Loucy (cell line): ENCODE results near the gene KRT86.

Experiments
- H2AFZ ChIP-seq: fragments of 200-600 bp; sonication (generic); 2 replicates; pipeline ENCODE4 v1.6.0; 2016; ENCODE audit warnings: antibody characterized with exemption, mild to moderate bottlenecking, low read length, moderate library complexity
- H3F3A ChIP-seq: fragments of 200-600 bp; 2 replicates; pipeline ENCODE4 v1.6.0; 2016; ENCODE audit warnings: antibody characterized with exemption, low read depth, mild to moderate bottlenecking
- H3K27me3 ChIP-seq: fragments of 200-600 bp; sonication (generic); 2 replicates; pipeline ENCODE4 v1.6.1; 2014; ENCODE audit warnings: low read length, mild to moderate bottlenecking; ENCODE audit not compliant: insufficient read depth, poor library complexity, severe bottlenecking
- H3K36me3 ChIP-seq: fragments of 200-600 bp; sonication (generic); 2 replicates; pipeline ENCODE4 v1.6.1; 2016; ENCODE audit warnings: low read length; ENCODE audit not compliant: insufficient read depth
- H3K4me1 ChIP-seq: fragments of 200-600 bp; sonication (generic); 2 replicates; pipeline ENCODE4 v1.5.1; 2014; ENCODE audit warnings: low read length, mild to moderate bottlenecking; ENCODE audit not compliant: insufficient read depth, poor library complexity, severe bottlenecking
- H3K4me2 ChIP-seq: fragments of 200-600 bp; sonication (generic); 2 replicates; pipeline ENCODE4 v1.6.0; 2014; ENCODE audit warnings: antibody characterized with exemption, low read length, low read depth, mild to moderate bottlenecking; ENCODE audit not compliant: poor library complexity, severe bottlenecking
- H3K4me3 ChIP-seq: fragments of 200-600 bp; sonication (generic); 2 replicates; pipeline ENCODE4 v1.5.1; 2014; ENCODE audit warnings: low read length, mild to moderate bottlenecking, mixed read lengths; ENCODE audit not compliant: poor library complexity, severe bottlenecking
- H3K79me2 ChIP-seq: fragments of 200-600 bp; sonication (generic); 2 replicates; pipeline ENCODE4 v1.6.1; 2014; ENCODE audit warnings: low read length; ENCODE audit not compliant: insufficient read depth
- H3K9ac ChIP-seq: fragments of 200-600 bp; sonication (generic); 2 replicates; pipeline ENCODE4 v1.6.0; 2014; ENCODE audit warnings: mild to moderate bottlenecking, low read depth, low read length, moderate library complexity; ENCODE audit not compliant: poor library complexity, severe bottlenecking
- H3K9me2 ChIP-seq: fragments of 200-600 bp; sonication (generic); replicated peaks from 2 replicates; pipeline ENCODE4 v1.6.1; 2016; ENCODE audit warnings: low read depth, low read length, mixed read lengths
- H3K9me3 ChIP-seq: fragments of 200-600 bp; sonication (generic); 2 replicates; pipeline ENCODE4 v1.6.1; 2014; ENCODE audit warnings: mild to moderate bottlenecking, antibody characterized with exemption, low read length, low read depth; ENCODE audit not compliant: insufficient read depth
- H4K20me1 ChIP-seq: fragments of 200-600 bp; sonication (generic); 2 replicates; pipeline ENCODE4 v1.6.0; 2014; ENCODE audit warnings: antibody characterized with exemption, low read length, mild to moderate bottlenecking; ENCODE audit not compliant: insufficient read depth, poor library complexity, severe bottlenecking
- EZH2phosphoT487 ChIP-seq: fragments of 200-600 bp; IDR thresholded peaks from 2 replicates; pipeline ENCODE4 v1.6.1; 2018; ENCODE audit warnings: antibody characterized with exemption, mild to moderate bottlenecking, moderate library complexity, borderline replicate concordance
- TF ChIP-seq, protein P1 (sequence below): fragments of 200-600 bp; sonication (generic); conservative IDR thresholded peaks from 2 replicates; pipeline ENCODE4 v1.5.1; 2014; ENCODE audit warnings: mild to moderate bottlenecking, antibody characterized with exemption, low read length

The KRT86 gene

DNA sequence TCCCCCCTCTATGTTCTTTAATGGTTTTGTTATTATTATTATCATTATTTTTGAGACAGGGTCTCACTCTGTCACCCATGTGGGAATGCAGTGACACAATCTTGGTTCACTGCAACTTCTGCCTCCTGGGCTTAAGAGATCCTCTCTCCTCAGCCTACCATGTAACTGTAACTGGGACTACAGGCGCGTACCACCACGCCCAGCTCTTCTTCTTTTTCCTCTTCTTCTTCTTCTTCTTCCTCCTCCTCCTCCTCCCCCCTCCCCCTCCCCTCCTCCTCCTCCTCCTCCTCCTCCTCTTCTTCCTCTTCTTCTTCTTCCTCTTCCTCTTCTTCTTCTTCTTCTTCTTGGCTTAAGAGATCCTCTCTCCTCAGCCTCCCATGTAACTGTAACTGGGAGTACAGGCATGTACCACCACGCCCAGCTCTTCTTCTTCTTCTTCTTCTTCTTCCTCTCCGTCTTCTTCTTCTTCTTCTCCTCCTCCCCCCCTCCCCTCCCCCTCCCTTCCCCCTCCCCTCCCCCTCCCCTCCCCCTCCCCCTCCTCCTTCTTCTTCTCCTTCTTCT lies 46.8 kb upstream of the KRT86 start:
- Histone ChIP-seq H4K20me1 (no peaks in the 10 kb centered on the region), H3K4me2 (no peak overlapping the region), H3K9me3 (no peaks in the 10 kb centered on the region), H3K36me3 (no peaks in the 10 kb centered on the region), H3F3A (no peaks in the 10 kb centered on the region), H3K4me1 (no peaks in the 10 kb centered on the region), H2AFZ (no peak overlapping the region), H3K9me2 (no peaks in the 10 kb centered on the region), H3K4me3 (no peak overlapping the region), H3K27me3 (peaks cover 5% of the 10 kb centered on the region), H3K79me2 (no peaks in the 10 kb centered on the region), H3K9ac (no peak overlapping the region)
- TF ChIP-seq EZH2phosphoT487, result no peak
- TF ChIP-seq, protein P1, sequence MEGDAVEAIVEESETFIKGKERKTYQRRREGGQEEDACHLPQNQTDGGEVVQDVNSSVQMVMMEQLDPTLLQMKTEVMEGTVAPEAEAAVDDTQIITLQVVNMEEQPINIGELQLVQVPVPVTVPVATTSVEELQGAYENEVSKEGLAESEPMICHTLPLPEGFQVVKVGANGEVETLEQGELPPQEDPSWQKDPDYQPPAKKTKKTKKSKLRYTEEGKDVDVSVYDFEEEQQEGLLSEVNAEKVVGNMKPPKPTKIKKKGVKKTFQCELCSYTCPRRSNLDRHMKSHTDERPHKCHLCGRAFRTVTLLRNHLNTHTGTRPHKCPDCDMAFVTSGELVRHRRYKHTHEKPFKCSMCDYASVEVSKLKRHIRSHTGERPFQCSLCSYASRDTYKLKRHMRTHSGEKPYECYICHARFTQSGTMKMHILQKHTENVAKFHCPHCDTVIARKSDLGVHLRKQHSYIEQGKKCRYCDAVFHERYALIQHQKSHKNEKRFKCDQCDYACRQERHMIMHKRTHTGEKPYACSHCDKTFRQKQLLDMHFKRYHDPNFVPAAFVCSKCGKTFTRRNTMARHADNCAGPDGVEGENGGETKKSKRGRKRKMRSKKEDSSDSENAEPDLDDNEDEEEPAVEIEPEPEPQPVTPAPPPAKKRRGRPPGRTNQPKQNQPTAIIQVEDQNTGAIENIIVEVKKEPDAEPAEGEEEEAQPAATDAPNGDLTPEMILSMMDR, result no peak

DNA sequence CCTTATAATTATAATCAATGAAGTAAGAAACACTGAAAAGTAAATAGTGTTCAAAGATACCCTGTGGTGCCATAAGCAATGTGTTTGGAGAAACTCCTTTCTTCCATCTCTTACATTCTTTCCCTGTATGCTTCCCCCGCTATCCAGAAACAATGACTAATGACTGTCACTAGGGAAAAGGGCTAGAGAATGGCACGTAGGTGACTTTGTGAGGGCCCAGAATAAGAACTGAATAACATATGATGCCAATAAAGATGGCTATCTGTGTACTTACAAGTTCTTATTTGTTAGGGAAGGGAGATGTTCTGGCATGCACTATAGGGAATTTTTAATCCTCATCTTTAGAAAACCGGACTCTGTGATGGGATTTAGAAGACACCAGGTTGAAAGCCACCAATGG lies 46.1 kb upstream of the KRT86 start:
- Histone ChIP-seq H3K9me3 (no peaks in the 10 kb centered on the region), H3K9ac (no peak overlapping the region), H3K9me2 (no peaks in the 10 kb centered on the region), H2AFZ (no peak overlapping the region), H3K4me2 (no peak overlapping the region), H3K27me3 (peaks cover 5% of the 10 kb centered on the region), H3K4me3 (no peak overlapping the region), H3F3A (no peaks in the 10 kb centered on the region), H3K79me2 (no peaks in the 10 kb centered on the region), H4K20me1 (no peaks in the 10 kb centered on the region), H3K4me1 (no peaks in the 10 kb centered on the region), H3K36me3 (no peaks in the 10 kb centered on the region)
- TF ChIP-seq, protein P1, result no peak
- no peak for TF ChIP-seq EZH2phosphoT487

DNA sequence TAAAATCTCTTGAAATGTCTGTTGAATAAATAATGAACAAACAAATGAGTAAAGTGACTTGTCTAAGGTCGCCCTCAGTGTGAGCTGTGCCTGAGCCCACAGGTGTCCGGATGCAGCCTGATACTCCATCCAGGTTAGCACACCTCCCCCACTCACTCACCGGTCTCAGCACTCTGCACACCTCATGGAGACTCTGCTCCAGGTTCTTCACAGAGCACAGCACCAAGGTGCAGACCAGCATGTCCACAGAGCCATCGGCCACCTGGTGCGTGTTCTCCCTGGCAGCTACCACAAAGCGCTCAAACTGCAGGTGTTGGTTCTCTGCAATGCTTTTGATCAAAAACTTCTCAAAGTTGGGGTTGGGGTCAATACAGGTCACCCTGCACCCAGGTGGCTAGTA lies 45.5 kb upstream of the KRT86 start:
- H3K36me3 ChIP-seq, result no peaks in the 10 kb centered on the region
- no peaks in the 10 kb centered on the region for H3F3A ChIP-seq
- no peak overlapping the region for H3K4me2 ChIP-seq
- H3K9ac ChIP-seq, result no peak overlapping the region
- no peaks in the 10 kb centered on the region for H3K9me2 ChIP-seq
- H3K27me3 ChIP-seq, result peaks cover 5% of the 10 kb centered on the region
- TF ChIP-seq EZH2phosphoT487, result no peak
- TF ChIP-seq, protein P1, result no peak
- no peaks in the 10 kb centered on the region for H4K20me1 ChIP-seq
- no peak overlapping the region for H2AFZ ChIP-seq
- H3K4me3 ChIP-seq, result no peak overlapping the region
- H3K4me1 ChIP-seq, result no peaks in the 10 kb centered on the region
- H3K9me3 ChIP-seq, result no peaks in the 10 kb centered on the region
- no peaks in the 10 kb centered on the region for H3K79me2 ChIP-seq
